H9 (cell line): ENCODE results near the gene PCNX3. TPM values are rescaled to one million over a fixed set of nuclear protein-coding genes. Genes with fewer than 3 reads are reported as not detected.

Experiments
- DNase-seq: peaks from one replicate; pipeline ENCODE4 v3.0.0-alpha.2; 2017
- H2AFZ ChIP-seq: one replicate; pipeline ENCODE4 v1.6.1; 2013; ENCODE audit warnings: mild to moderate bottlenecking, low read length, control low read depth, moderate library complexity
- H2AK5ac ChIP-seq: 2 replicates; pipeline ENCODE4 v1.6.1; 2013; ENCODE audit warnings: low read length, control low read depth, mixed read lengths; ENCODE audit not compliant: insufficient read length
- H2BK120ac ChIP-seq: one replicate; pipeline ENCODE4 v1.6.1; 2013; ENCODE audit warnings: low read depth, mild to moderate bottlenecking, low read length, control low read depth, inconsistent platforms; ENCODE audit not compliant: poor library complexity, severe bottlenecking
- H2BK12ac ChIP-seq: 2 replicates; pipeline ENCODE4 v1.6.1; 2013; ENCODE audit warnings: low read length, control low read depth, mixed read lengths, low read depth; ENCODE audit not compliant: insufficient read length
- H2BK15ac ChIP-seq: 2 replicates; pipeline ENCODE4 v1.6.1; 2013; ENCODE audit warnings: low read depth, low read length, control low read depth
- H2BK20ac ChIP-seq: one replicate; pipeline ENCODE4 v1.6.1; 2013; ENCODE audit warnings: low read depth, mild to moderate bottlenecking, low read length, control low read depth, inconsistent platforms; ENCODE audit not compliant: poor library complexity, severe bottlenecking
- H2BK5ac ChIP-seq: 2 replicates; pipeline ENCODE4 v1.6.1; 2013; ENCODE audit warnings: low read length, control low read depth, mixed read lengths; ENCODE audit not compliant: insufficient read length
- H3K14ac ChIP-seq: 2 replicates; pipeline ENCODE4 v1.6.1; 2013; ENCODE audit warnings: low read length, control low read depth; ENCODE audit not compliant: insufficient read depth
- H3K18ac ChIP-seq: 2 replicates; pipeline ENCODE4 v1.6.1; 2013; ENCODE audit warnings: low read depth, mild to moderate bottlenecking, mixed read lengths, low read length, control low read depth; ENCODE audit not compliant: insufficient read length
- H3K23ac ChIP-seq: 2 replicates; pipeline ENCODE4 v1.6.1; 2013; ENCODE audit warnings: low read length, control low read depth, mixed read lengths, low read depth; ENCODE audit not compliant: insufficient read length
- H3K23me2 ChIP-seq: 2 replicates; pipeline ENCODE4 v1.6.1; 2013; ENCODE audit warnings: low read depth, mild to moderate bottlenecking, mixed read lengths, low read length, control low read depth; ENCODE audit not compliant: insufficient read length, poor library complexity, severe bottlenecking
- H3K27ac ChIP-seq: 2 replicates; pipeline ENCODE4 v1.5.1; 2013; ENCODE audit warnings: low read length, control low read depth, mixed read lengths, low read depth; ENCODE audit not compliant: insufficient read length
- H3K27me3 ChIP-seq: 2 replicates; pipeline ENCODE4 v1.6.1; 2013; ENCODE audit warnings: low read length, control low read depth, inconsistent platforms; ENCODE audit not compliant: insufficient read depth
- H3K4ac ChIP-seq: 2 replicates; pipeline ENCODE4 v1.6.1; 2013; ENCODE audit warnings: low read depth, mild to moderate bottlenecking, control low read depth, inconsistent platforms, low read length, moderate library complexity
- H3K4me1 ChIP-seq: 2 replicates; pipeline ENCODE4 v1.6.1; 2013; ENCODE audit warnings: low read length, control low read depth, inconsistent platforms; ENCODE audit not compliant: insufficient read depth
- H3K4me2 ChIP-seq: 2 replicates; pipeline ENCODE4 v1.6.1; 2013; ENCODE audit warnings: low read length, control low read depth, mixed read lengths; ENCODE audit not compliant: insufficient read length, insufficient read depth
- H3K56ac ChIP-seq: 2 replicates; pipeline ENCODE4 v1.6.1; 2013; ENCODE audit warnings: low read depth, mild to moderate bottlenecking, mixed read lengths, low read length, control low read depth; ENCODE audit not compliant: insufficient read length
- H3K79me1 ChIP-seq: 2 replicates; pipeline ENCODE4 v1.6.1; 2013; ENCODE audit warnings: low read depth, mild to moderate bottlenecking, moderate library complexity, low read length, control low read depth, inconsistent platforms; ENCODE audit not compliant: insufficient read depth, poor library complexity, severe bottlenecking
- H3K79me2 ChIP-seq: 2 replicates; pipeline ENCODE4 v1.6.1; 2013; ENCODE audit warnings: low read length, control low read depth, inconsistent platforms; ENCODE audit not compliant: insufficient read depth
- H3K9ac ChIP-seq: 2 replicates; pipeline ENCODE4 v1.6.1; 2013; ENCODE audit warnings: low read length, control low read depth, mixed read lengths; ENCODE audit not compliant: insufficient read length; ENCODE audit errors: extremely low read depth
- H3K9me3 ChIP-seq: one replicate; pipeline ENCODE4 v1.6.1; 2013; ENCODE audit warnings: low read depth, low read length, inconsistent platforms; ENCODE audit not compliant: control insufficient read depth
- H3T11ph ChIP-seq: one replicate; pipeline ENCODE4 v1.6.1; 2013; ENCODE audit warnings: mild to moderate bottlenecking, low read length, control low read depth, inconsistent platforms
- H4K20me1 ChIP-seq: one replicate; pipeline ENCODE4 v1.6.1; 2013; ENCODE audit not compliant: control insufficient read depth, insufficient read length, insufficient read depth
- H4K5ac ChIP-seq: 2 replicates; pipeline ENCODE4 v1.6.1; 2013; ENCODE audit warnings: low read depth, mild to moderate bottlenecking, mixed read lengths, low read length, control low read depth; ENCODE audit not compliant: insufficient read length
- H4K8ac ChIP-seq: replicated peaks from 2 replicates; pipeline ENCODE4 v1.6.1; 2013; ENCODE audit warnings: low read length, control low read depth, mixed read lengths, low read depth; ENCODE audit not compliant: insufficient read length
- H4K91ac ChIP-seq: 2 replicates; pipeline ENCODE4 v1.6.1; 2013; ENCODE audit warnings: low read depth, mild to moderate bottlenecking, moderate library complexity, mixed read lengths, low read length, control low read depth; ENCODE audit not compliant: insufficient read length
- H3K27ac Mint-ChIP-seq, 3 experiments: 2 replicates in 2 of 3; 3 replicates in 1 of 3; pipeline ENCODE4 v1.8.0; 2020 to 2021; ENCODE audit warnings: mixed read lengths in 3 of 3, mild to moderate bottlenecking in 1 of 3, moderate library complexity in 1 of 3
- H3K27me3 Mint-ChIP-seq: 2 replicates; pipeline ENCODE4 v1.8.0; 2021; ENCODE audit warnings: low read depth, mild to moderate bottlenecking, moderate library complexity, mixed read lengths
- H3K36me3 Mint-ChIP-seq, 3 experiments: 2 replicates in 2 of 3; 3 replicates in 1 of 3; pipeline ENCODE4 v1.8.0; 2020 to 2021; ENCODE audit warnings: low read depth in 3 of 3, mixed read lengths in 3 of 3; ENCODE audit not compliant: insufficient read depth in 1 of 3
- H3K4me1 Mint-ChIP-seq, 2 experiments: 2 replicates each; pipeline ENCODE4 v1.8.0; 2020; ENCODE audit warnings: mixed read lengths in 2 of 2
- H3K4me3 Mint-ChIP-seq, 2 experiments: 2 replicates in 1 of 2; 3 replicates in 1 of 2; pipeline ENCODE4 v1.8.0; 2020 to 2021; ENCODE audit warnings: mild to moderate bottlenecking in 2 of 2, mixed read lengths in 2 of 2, moderate library complexity in 1 of 2
- H3K9me3 Mint-ChIP-seq, 2 experiments: 2 replicates in 1 of 2; 3 replicates in 1 of 2; pipeline ENCODE4 v1.8.0; 2020; ENCODE audit warnings: mild to moderate bottlenecking in 2 of 2, mixed read lengths in 2 of 2, moderate library complexity in 1 of 2
- WGBS: extraction: QIAGEN DNeasy Blood & Tissue Kit; methylation state at CpG from one replicate; pipeline ENCODE4 v1.1.7; 2013; ENCODE audit warnings: missing lambda C conversion rate, low lambda C conversion rate, mixed read lengths; ENCODE audit not compliant: insufficient read length; ENCODE audit errors: extremely low coverage; 5-methylcytosine and 5-hydroxymethylcytosine counted together
- total RNA-seq: library from RNA; stranded (reverse); gene quantifications from 2 replicates; pipeline ENCODE4 v1.2.1, GENCODE V29; 2021
- TF ChIP-seq, protein P1 (sequence below): fragments of 200-600 bp; sonication (generic); conservative IDR thresholded peaks from 3 replicates; pipeline ENCODE4 v1.8.0; 2021; ENCODE audit warnings: antibody characterized with exemption, mild to moderate bottlenecking

Gene PCNX3
- total RNA-seq, 1 experiment from 2014 or later, result 50.5 TPM

DNA sequence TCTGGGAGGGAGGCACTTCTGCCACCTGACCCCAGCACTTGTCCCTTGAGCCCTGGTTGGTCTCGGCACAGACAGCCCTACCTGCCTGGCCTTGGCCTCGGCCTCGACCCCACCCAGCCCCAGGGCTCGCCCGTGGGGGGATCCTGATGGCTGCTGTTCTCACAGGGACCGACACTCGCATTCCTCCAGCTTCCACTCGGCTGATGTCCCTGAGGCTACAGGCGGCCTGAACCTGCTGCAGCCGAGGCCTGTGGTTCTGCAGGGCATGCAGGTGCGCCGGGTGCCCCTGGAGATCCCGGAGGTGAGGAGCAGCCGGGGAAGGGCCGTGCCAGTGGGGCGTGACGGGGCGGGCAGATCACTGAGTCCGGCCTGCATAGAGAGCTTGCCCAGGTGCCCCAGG is 5.1 kb downstream of the PCNX3 start:
- Histone ChIP-seq H4K5ac (no peak overlapping the region), H4K8ac (no peak overlapping the region), H2AFZ (no peak overlapping the region), H3K4ac (no peak overlapping the region), H3K23ac (no peak overlapping the region), H3K4me1 (no peaks in the 10 kb centered on the region; the same call in none of the 2 replicates), H3K4me2 (no peak overlapping the region), H3K14ac (no peak overlapping the region), H4K91ac (no peak overlapping the region), H2AK5ac (no peak overlapping the region), H3K23me2 (peaks cover 5% of the 10 kb centered on the region), H3K27me3 (no peaks in the 10 kb centered on the region), H2BK120ac (no peak overlapping the region), H3K79me2 (peaks cover 7% of the 10 kb centered on the region; the same call in 1 of the 2 replicates), H3K18ac (no peak overlapping the region), H4K20me1 (no peaks in the 10 kb centered on the region), H3K27ac (no peak overlapping the region), H3K9me3 (no peaks in the 10 kb centered on the region), H2BK15ac (no peak overlapping the region), H3K79me1 (no peaks in the 10 kb centered on the region), H2BK5ac (no peak overlapping the region), H3T11ph (no peak overlapping the region), H3K56ac (no peak overlapping the region), H2BK12ac (no peak overlapping the region), H3K9ac (no peak overlapping the region), H2BK20ac (no peak overlapping the region)
- no peaks in the 10 kb centered on the region for H3K27me3 Mint-ChIP-seq
- no peak overlapping the region for H3K27ac Mint-ChIP-seq
- H3K4me3 Mint-ChIP-seq, result no peak overlapping the region
- no peak for DNase-seq
- TF ChIP-seq, protein P1, sequence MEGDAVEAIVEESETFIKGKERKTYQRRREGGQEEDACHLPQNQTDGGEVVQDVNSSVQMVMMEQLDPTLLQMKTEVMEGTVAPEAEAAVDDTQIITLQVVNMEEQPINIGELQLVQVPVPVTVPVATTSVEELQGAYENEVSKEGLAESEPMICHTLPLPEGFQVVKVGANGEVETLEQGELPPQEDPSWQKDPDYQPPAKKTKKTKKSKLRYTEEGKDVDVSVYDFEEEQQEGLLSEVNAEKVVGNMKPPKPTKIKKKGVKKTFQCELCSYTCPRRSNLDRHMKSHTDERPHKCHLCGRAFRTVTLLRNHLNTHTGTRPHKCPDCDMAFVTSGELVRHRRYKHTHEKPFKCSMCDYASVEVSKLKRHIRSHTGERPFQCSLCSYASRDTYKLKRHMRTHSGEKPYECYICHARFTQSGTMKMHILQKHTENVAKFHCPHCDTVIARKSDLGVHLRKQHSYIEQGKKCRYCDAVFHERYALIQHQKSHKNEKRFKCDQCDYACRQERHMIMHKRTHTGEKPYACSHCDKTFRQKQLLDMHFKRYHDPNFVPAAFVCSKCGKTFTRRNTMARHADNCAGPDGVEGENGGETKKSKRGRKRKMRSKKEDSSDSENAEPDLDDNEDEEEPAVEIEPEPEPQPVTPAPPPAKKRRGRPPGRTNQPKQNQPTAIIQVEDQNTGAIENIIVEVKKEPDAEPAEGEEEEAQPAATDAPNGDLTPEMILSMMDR, result no peak
- H3K36me3 Mint-ChIP-seq, result peaks cover 22 to 65% (median 65%) of the 10 kb centered on the region in 3 experiments; a peak in 6 of 7 replicates
- peaks cover 8% of the 10 kb centered on the region in 2 experiments for H3K4me1 Mint-ChIP-seq
- no CpG with 5 or more reads among the region's 19 CpGs for WGBS
- no peaks in the 10 kb centered on the region for H3K9me3 Mint-ChIP-seq
